Midbrain (tissue), 1 donor: ENCODE measurements around the gene PKNOX1.
"Not testable (repeated sequence)": the region's sequence is repeated elsewhere in the genome, so short reads cannot be mapped to it uniquely, and the experiment has no call there.

Experiments
- DNase-seq: peaks from one replicate; lab custom pipeline; 2025; lab: John Stamatoyannopoulos, UW

The PKNOX1 gene

DNA sequence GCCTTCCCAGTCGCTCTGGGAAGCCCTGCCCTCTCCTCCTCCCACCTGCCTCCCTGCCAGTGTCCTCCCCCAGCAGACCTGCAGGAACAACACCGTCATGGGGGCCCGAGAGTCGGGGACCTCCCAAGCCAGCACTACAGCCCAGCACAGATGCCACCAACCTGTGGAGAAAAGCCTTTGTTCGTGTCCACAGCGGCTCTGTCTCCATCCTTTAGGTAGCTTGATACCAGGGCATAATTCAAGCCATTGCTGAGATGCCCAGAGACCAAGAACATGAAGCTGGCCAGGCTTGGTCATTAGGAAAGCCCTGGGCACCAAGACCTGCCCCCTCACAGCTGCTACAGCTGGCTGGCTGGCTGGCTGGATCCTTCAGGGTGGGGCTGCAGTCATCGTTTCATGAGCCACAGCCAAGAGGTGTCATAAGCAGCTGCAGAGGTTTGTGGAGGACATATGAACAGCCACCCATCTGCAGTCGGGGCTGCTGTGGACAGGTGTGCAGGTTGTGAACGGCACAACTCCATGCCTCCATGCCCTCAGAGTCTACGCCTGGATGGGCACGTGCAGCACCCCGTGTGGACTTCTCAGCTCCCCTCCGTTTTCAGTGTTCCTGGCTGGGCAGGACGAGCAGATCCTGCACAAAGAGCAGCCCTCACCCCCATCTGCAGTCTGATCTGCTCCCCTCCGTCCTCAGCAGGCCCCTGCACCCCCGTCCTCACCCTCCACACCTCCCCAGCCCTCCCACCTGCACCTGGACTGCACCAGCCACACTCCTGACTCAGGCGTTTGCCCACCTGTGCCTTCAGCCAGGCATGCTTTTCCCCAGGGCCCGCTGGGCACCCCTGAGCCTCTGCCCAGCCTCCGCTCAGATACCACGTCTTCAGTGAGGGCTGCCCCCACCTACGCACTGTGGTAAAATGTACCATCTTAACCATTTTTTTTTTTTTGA, 71.8 kb downstream of the PKNOX1 start:
- DNase-seq = not testable (repeated sequence)

DNA sequence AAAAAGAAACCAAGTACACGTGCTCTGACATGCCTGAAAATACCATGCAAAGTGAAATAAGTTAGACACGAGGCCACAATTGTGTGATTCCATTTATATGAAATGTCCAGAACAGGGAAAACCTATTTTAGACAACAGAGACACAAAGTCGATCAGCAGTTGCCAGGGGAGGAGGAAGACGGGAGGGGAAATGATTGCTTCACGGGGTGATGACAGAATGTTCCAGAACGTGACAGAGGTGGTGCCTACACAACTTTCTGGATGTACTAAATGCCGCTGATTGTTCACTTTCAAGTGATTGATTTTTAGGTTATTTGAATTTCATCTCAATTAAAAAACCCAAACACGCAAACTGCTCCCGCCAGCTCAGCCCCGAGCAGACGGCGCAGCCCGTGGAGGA, 78.8 kb downstream of the PKNOX1 start:
- DNase-seq = not testable (repeated sequence)

DNA sequence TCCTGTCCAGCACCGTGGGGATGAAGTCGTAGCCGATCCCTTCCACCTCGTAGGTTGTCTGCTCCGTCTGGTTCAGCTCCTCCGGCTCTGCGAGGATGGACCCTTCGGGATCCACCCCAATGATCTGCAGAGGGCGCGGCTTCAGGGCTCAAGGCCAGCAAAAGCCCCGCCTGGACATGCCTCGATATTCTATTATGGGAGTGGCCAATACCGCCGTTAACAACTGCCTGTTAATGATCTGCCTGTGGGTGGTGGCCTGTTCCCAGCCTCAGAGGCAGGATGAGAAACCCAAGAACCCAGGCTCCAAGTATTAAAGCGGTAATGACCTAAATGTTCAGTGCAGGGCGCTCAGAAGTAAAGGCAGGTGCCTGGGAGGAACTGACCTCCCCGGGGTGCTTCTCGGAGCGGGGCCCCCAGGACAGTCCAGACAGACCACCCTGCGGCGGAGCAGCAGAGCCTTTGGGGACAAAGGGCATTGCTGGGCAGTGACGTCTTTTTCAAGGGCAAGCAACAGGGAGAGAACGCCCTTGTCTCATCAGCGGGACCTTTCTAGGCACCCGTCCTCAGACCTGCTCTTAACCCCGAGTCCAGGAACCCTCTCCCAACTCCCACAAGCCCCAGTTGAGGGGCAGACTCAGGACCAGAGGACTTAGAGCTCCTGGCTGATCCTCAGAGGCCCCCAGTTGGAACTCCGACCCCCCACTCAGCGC, 88.7 kb downstream of the PKNOX1 start:
- not testable (repeated sequence) for DNase-seq

DNA sequence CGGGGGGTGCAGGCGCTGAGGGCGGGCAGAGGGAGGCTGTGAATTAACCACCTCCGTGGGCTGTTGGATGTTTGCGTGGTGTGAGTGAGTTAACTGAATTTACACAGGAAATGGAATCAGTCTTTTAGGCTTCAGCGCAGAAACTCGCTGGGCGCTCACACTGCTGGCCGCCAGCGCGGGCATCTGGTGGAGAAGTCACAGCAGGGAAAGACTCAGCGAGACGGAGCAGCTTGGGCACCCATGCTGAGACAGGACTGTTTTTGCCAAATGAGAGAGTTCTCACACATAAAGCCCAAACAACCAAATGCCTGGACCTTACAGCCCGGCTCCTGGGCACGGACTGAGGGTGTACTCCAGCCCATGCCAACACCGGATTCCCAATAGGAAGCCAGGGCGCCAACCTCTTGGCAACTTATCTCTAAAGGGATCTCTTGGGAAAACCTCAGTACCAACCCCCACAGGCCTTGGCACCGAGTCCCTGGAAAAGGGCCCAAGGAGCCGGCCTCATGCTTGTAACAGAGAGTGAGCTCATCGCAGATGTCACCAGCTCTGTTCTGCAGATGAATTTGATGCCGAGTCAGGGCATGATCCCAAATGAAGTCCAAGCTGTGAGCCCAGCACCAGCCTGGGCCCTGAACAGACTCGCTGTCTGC, 90.0 kb downstream of the PKNOX1 start:
- not testable (repeated sequence) for DNase-seq

DNA sequence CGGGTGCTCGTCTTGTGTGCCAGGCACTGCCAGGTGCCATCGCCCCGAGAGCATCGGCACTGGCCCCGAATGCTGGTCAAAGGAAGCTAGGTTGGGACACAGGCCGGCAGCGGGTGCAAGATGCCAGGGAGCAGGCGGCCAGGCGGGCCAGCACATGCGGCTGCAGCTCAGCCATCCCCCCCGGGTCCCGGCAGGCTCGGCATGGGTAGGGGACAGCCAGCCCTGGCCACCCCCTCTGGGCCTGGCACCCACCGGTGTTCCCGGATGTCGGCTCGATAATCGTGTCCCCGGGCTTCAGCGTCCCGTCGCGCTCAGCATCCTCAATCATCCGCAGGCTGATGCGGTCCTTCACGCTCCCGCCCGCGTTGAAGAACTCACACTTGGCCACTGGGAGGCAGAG, 91.6 kb downstream of the PKNOX1 start:
- not testable (repeated sequence) for DNase-seq

DNA sequence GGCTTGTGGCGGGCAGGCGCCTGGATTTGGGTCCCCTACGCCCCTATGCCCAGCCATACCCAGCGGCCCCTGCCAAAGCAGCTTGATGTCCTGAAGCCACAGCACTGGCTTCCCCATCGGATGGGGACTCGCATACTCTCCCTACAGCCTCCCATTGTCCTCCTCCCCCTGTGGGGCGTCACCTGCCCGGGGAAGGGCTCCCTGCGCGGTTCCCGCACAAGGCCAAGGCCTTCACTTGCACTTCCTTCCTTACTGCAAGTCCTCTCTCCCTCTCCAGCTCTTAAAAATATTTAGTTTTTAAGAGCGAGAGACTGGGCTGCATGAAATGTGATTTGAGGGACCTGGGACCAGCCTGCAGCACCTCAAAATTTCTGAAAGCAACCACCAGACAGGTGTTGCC, 92.3 kb downstream of the PKNOX1 start:
- not testable (repeated sequence) for DNase-seq

DNA sequence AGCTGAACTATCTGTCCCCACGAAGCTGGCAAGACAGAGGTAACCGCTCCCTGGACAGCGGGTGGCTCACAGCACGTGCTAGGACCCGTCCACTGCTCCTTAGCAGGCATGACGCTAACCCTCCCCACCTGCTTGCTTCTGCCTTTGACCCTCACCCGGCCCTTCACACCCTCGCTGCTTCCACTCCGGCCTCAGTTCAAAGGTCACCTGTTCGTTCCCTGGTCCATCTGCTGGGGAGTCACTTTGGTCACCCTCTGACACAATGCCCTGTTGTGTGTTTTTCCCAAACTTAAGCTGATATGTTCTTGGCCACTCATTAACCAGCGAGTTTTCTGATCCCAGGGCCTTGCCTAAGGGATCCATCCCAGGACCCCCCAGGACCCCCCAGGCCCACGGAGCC, 93.7 kb downstream of the PKNOX1 start:
- DNase-seq = not testable (repeated sequence)

DNA sequence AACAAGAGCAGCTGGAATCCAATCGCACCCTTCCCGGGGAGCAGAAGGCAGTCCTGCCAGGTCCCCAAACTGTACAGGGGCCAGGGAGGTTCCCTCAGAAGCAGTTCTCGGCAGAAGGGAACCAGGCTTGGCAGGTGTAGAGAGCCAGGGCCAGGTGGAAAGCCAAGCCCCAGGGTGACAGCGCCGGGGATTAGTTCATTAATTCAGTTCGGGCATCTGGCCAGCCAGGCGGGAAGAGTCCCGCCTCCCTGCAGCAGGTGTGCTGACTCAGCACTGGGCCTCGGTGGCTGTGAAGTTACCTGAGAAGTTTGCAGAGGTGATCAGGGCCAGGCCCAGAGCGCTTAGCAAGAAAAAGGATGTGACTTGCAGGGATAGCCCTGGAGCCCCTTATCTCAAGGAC, 95.3 kb downstream of the PKNOX1 start:
- not testable (repeated sequence) for DNase-seq

DNA sequence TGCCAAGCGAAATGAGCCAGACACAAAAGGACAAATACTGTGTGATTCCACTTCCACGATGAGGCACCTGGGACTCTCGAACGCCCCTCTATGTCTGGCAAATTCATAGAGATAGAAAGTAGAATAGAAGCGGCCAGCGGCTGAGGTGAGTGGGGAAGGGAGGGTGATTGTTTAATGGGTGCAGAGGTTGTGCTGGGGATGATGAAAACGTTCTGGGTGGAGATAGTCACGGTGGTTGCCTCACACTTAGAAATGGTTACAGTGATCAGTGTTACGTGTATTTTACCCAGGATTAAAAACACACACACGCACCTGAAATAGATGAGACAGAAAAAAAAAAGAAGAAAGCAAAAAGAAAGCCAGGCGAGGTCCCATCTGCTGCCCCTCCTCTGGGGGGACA, 98.4 kb downstream of the PKNOX1 start:
- not testable (repeated sequence) for DNase-seq

DNA sequence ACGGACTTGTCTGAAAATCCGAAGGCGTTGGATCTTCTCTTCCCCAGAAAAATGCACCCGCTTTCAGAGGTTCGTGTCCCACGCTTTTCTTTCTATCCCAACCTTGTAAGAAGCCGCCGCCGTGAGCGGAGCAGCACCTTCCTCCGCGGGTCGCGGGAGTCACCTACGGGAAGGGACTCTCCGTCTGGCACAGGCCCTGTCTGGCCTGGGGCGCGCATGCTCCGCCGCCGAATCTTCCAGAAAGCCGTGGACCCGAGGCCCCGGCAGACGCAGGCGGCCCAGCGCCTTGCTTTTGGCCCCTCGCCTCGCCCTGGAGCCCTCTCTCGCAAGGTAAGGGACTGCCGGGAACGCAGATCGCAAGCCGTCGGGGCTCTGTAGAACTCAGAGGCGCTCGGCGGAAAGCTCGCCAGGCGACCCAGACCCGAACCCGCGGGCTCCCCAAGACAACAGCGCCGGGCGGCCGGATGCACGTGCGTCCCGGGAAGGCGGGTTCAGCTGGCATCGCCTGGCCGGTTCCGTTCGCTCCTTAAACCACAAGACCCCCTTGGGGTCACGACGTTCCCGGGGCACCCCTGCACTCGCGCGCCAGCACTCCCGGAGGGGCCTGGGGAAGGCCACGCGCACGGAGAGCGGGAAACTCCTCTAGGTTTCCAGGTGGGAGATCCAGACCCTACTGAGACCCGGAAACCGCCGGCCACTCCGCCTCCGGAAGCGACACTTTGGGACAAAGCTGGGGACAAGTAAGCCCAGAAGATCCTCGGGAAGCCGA, 100.2 kb downstream of the PKNOX1 start:
- DNase-seq = not testable (repeated sequence)

DNA sequence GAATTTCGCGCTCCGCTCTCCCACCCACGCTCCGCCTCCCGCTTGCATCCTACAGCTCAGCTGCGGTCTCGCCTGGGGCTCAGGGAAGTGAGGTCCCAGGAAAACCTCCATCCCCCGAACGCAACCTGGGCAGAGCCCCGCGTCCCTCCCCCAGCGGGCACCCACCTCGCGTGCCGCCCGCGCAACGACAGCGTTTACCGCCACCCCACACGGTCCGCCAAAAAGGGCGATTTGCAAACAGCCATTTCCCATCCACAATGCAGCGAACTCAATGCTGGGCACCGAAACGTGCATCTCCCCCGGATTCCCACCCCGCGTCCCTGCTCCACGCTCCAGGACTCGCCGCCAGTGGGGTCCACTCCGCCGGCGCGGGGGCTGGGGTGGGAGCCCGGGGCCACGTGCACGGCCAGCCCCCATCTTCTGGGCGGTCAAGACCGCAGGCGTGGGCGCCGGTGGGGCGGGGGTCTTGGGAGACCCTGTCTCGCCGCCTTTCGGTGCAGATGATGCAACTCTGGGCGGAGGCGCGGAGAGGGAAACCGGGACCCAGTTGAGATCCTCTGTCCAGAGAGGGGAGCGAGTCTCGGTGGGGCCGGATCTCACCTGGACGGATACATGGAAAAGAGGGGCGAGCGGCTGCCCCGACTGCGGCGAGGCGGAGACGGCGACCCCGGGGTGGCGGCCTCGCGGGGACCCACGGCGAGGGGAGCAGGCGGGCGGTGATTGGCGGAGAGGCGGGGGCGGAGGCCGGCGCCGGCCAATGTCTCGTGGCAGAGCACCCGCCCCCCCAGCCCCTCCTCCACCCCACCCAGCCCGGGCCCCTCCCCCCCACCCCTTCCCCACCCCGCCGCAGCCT, 101.0 kb downstream of the PKNOX1 start, which contains the start of gene CBS:
TSS of gene CBS (minus strand) at position 666 of the 853 bp plus-strand sequence. CDS start 3,642 bp downstream, outside the sequence.
- not testable (repeated sequence) for DNase-seq

DNA sequence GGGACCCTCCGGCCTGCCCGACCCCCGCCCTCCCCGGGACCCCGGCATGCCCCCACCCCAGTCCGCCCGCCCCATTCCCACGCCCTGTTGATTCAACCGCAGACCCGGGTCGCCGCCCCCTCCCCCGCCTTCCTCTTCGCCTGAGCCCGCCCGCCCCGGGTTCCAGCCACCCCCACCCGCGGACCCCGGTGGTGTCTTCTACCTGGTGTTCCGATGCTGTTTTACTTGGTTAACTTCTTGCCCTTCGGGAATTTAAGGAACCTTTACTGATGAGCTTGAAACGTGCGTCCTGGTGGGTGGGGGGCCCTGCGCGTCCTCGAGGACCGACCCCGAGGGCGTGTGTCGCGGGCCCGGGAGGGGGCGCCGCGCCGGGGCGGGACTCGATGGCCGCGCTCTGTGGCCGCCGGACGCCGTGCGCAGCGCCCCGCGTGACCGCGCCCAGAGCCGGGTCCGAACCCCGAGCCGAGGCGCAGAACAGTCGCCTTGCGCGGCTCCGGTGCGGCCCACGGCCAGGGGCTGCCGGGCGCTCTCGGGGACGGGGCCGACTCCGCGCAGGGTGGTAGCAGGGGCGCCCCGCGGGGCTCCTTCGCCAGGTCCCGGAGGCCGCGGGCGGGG, 101.8 kb downstream of the PKNOX1 start:
- DNase-seq = not testable (repeated sequence)

DNA sequence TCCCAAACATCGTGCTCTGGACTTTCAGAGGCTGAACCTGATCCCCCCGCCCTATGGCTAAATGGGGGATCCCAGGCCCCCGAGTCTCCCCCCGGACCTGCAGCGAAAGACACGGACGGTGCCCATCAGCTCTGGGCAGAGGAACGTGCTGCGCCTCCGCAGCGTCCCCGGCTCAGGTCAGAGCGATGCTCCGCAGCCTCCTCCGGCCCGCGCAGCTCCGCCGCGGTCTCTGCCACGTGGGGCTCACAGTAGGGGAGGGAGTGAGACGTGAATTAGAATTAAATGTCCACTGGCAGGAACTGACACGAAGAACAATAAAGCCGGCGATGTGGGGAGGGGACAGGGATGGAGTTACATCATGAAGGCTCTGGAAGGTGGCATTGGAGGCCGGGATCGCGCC, 102.3 kb downstream of the PKNOX1 start:
- DNase-seq = not testable (repeated sequence)

DNA sequence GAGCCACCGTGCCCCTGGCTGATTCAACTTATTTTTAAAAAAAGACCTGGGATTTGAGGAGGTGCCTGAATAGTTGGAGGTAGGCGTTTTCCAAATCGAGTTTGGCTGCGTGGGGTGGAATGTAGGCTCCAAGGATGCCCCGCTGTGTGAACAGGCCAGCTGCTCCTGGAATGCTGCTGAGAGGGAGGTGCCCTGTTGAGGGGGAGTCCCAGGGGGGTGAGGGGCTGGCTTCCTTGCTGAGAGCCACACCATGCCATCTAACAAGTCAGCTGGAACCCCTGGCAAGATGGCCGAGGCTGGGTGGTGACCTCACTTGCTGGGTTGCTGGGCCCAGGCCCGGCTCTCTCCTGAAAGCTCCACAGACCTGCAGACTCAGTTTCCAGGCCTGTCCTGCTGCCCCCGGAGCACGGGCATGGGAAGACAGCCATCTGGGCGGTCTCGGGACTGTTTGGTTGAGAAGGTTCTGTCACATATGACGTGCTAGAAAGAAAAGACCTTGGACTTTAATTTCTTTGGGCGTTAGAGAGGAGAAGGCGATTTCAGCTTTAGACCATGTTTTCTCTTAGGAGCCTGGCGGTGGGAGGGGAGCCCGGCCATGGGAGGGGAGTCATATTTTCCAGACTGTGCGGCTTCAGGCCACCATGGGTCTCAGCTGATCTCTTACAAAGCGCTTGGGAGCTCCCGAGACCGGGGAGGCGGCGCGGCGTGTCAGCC, 108.4 kb downstream of the PKNOX1 start:
- DNase-seq = not testable (repeated sequence)
